Loucy (cell line): ENCODE measurements around the gene TTLL3.
"Not testable (repeated sequence)": the region's sequence is repeated elsewhere in the genome, so short reads cannot be mapped to it uniquely, and the experiment has no call there.

Experiments used
- EZH2phosphoT487 ChIP-seq: fragments of 200-600 bp; IDR thresholded peaks from 2 replicates; pipeline ENCODE4 v1.6.1; 2018; ENCODE audit warnings: antibody characterized with exemption, mild to moderate bottlenecking, moderate library complexity, borderline replicate concordance
- TF ChIP-seq, protein P1 (sequence below): fragments of 200-600 bp; sonication (generic); conservative IDR thresholded peaks from 2 replicates; pipeline ENCODE4 v1.5.1; 2014; ENCODE audit warnings: mild to moderate bottlenecking, antibody characterized with exemption, low read length

- TF ChIP-seq, protein P1, sequence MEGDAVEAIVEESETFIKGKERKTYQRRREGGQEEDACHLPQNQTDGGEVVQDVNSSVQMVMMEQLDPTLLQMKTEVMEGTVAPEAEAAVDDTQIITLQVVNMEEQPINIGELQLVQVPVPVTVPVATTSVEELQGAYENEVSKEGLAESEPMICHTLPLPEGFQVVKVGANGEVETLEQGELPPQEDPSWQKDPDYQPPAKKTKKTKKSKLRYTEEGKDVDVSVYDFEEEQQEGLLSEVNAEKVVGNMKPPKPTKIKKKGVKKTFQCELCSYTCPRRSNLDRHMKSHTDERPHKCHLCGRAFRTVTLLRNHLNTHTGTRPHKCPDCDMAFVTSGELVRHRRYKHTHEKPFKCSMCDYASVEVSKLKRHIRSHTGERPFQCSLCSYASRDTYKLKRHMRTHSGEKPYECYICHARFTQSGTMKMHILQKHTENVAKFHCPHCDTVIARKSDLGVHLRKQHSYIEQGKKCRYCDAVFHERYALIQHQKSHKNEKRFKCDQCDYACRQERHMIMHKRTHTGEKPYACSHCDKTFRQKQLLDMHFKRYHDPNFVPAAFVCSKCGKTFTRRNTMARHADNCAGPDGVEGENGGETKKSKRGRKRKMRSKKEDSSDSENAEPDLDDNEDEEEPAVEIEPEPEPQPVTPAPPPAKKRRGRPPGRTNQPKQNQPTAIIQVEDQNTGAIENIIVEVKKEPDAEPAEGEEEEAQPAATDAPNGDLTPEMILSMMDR, result not testable (repeated sequence)
- not testable (repeated sequence) for TF ChIP-seq EZH2phosphoT487
These were observed 44.4 kb downstream of the TTLL3 start for GRCh38 chr3:9854291-9854940.
